ENCODE results near the gene SAMMSON.
A peak's percentile ranks its signal among the peaks of the same experiment; 100 is the strongest.

Gene SAMMSON

DNA sequence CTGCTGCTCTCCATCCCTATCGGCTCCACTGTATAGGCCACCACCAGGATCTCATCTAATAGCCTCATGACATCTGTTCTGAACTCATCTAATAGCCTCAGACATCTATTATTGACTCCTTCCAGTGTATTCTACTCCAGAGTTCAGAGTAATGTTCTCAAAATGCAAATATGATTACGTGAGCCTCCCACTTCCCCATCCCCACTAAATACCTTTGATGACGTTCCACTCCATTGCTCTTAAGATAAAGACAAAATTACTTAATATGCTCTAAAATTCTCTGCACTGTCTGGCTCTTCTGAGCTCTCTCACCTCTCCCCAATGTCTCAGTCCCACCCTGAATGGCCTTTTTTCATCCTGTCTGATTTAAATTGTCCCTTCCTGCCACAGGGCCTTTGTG, 94.7 kb downstream of the SAMMSON start:
- DNase-seq = no peak

DNA sequence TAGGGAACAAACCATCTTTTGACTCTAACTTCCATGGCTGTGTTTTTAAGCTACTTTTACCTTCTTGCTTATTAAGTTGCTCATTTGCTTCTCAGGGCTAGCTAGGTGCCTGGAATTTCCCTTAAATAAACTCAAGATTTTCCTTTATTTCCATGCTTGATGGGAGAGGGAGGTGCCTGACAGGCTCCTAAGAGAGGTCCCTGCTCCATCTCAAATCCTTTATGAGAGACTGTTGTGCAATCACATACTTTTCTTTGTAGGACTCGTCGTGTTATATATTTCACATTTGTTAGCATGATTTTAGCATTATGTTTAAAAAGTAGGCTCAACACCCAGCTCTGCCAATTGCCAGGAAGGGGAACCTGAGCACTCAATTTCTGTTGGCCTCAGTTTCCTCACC, 95.7 kb downstream of the SAMMSON start:
- no peak for DNase-seq

DNA sequence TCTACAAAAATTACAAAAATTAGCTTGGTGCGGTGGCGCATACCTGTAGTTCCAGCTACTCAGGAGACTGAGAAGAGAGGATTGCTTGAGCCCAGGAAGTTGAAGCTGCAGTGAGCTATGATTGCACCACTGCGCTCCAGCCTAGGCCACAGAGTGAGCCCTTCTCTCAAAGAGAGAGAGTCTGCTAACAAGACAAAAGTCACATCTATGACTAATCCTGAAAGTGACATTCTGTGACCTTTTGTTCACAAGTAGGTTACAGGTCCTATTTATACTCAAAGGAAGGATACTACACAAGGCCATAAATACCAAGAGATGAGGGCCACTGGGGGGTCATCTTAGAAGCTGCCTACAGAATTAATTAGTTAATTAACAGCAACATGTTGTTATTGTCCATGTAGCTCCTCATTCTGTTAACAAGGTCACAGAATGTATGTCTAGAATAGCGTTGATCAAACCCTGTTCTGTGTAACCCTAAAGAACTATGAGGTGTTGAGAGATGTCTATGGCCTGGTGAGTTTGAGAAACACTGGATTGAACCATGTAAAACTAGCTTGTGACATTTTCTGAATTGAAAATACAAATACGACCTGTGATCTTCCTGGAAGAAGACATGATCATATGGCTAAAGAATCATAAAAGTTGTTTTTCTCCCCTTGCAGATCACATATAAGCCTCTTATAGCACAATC, 97.0 kb downstream of the SAMMSON start:
- DNase-seq = no peak

DNA sequence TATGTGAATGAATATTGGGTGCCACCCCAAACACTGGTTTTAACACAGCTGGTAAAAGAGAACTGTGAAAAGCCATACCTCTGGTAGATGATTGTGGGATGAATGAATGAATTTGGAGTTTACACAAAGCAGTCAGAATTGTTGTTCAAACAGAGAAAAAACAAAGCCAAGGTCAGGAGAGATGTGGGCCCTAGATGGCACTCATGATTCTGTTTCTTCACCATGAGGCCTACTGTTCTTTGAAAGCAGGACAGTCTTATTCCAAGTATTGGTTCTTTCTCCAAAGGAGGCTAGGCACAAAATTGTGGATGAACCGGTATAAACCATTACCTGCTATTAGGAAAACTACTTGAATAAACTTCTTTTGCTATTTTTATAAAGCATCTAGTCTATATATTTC, 97.6 kb downstream of the SAMMSON start:
- peak in 1 of 2 experiments; percentile 0 for DNase-seq

DNA sequence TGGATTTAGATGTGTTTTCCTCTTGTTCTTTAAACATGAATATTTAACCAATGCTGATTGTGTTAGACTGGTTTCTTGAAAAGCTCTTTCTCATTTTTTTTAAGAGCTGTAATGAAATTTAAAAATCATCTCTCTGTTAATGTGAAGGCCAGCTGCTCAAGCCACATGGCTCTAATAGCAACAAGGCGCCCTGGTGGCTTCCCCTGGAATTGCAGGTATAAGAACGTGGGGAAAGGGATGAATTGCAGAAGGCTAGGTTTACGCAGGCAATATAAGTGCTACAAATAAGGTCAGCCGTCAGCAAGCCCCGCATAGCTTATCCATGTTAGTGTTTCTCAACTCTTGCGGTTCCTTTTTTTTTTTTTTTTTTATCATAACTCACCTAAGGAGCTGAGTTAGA, 108.5 kb downstream of the SAMMSON start:
- peak in 1 of 2 experiments; percentile 21 for DNase-seq

DNA sequence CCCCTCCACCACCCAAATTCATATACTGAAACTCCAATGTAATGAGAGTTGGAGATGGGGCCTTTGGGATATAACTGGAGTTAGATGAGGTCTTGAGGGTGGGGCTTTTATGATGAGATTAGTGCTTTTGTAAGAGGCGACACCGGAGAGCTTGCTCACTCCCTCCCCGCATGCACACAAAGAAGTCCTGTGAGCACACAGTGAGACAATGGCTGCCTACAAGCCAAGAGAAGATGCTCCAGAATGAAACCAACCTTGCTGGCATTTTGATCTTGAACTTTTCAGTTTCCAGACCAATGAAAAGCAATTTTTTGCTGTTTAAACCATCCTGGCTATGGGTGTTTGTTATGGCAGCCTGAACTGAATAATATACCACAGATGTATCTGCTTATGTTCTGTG, 109.0 kb downstream of the SAMMSON start:
- no peak for DNase-seq

DNA sequence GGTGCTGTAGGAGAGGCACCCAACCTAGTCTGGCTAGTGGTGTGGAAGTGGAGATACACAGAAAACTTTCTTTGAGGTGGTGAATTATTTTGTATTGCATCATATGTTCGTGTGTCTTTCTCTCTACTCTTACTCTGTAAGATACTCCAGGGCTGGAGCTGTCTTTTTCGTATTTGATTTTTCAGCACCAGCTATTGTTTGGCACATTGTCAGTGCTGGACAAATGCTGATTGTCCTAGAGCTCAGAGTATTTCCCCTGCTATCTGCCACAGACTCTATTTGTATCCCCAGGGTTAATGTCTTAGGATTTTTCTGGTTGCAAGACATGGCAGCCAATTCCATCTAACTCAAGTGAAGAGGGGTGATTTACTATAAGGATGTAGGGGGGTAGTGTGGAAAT, 110.5 kb downstream of the SAMMSON start:
- DNase-seq = peak in 1 of 2 experiments; percentile 0

DNA sequence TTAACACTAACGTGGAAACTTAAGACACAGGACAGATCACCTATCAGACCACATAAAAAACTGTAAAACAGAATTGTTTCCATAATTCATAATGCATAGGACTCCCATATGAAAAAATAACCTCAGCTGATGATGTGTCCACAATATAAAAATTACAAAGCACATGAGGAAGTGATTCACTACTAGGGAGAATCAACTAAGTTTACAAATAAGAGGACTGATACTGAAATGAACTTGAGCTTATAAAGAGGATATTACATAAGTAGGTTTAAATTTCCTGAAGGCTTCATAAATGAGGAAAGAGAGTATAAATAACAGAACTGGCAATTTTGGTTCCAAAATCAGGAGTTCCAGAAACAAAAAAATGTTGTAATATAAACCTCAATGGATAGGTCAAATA, 111.9 kb downstream of the SAMMSON start:
- DNase-seq = no peak

DNA sequence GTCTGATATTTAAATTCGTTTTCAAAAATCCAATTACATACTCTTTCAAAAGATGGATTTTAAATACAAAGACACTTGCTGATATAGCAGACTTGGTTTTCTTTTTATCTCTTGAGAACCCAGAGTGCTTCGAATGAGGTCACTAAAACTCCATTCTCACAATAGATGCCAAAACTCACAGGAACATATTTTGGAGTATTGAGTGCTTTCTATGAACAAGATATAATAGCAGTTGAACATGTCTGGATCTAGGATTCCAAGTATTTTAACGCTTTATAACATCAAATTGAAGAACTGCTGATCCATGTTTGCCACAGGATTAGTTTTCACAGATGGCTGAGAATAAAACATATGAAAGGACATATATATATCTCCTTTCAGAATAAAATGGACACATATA, 113.2 kb downstream of the SAMMSON start:
- DNase-seq = no peak

DNA sequence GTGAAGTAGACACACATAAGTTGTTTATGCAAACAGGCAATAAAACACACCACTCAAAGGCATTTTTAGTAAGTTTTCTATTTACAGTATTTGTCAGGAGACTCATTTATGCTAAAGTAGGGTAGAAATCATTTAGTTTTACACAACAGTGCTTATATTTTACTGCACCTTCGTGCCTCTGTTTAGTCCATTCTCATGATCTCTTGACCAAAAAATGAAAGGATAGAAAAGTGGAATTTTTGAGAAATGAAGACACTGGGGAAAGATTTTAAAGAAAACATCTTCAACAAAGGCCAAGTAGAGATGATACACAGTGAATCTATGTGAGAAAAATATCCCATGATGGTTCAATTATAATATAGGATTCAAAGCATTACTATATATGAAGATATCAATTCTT, 114.9 kb downstream of the SAMMSON start:
- no peak for DNase-seq

DNA sequence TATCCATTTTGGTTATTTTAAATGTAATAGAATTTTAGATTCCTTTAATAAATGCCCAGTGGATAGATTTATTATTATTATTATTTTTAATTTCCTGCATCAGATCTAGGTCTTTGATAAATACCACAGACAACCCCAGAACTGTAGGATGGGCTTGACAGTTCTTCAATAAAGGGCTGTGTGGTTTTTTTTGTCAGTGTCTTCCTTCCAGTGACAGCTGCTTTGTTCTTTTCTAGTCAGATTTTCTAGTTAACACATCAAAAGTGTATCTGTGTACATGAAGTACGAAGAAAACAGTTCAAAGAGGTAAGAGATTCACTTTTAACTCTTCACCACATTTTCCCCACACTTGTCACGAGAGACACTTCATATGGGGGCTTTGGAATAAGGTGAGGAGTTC, 120.3 kb downstream of the SAMMSON start:
- DNase-seq = no peak

All from NCI-H526 (cell line).